DND-41 (cell line): ENCODE results near the gene CAPN15.

Experiments used
- ATAC-seq: fragments of 200-7000 bp; cut with Tn5 transposase; 3 replicates; pipeline ENCODE4 v1.9.1; 2021; ENCODE audit warnings: low read depth; ENCODE audit not compliant: insufficient read depth
- DNase-seq: peaks from one replicate; pipeline ENCODE4 v3.0.0-alpha.2; 2020
- H2AFZ ChIP-seq: 2 replicates; pipeline ENCODE4 v1.6.0; 2012; ENCODE audit warnings: low read depth, low read length
- H3K27ac ChIP-seq: 2 replicates; pipeline ENCODE4 v1.5.1; 2012; ENCODE audit warnings: low read length, inconsistent platforms
- H3K27me3 ChIP-seq: fragments of 200-600 bp; sonication (generic); 2 replicates; pipeline ENCODE4 v1.6.0; 2012; ENCODE audit warnings: low read length, mild to moderate bottlenecking, inconsistent platforms; ENCODE audit not compliant: insufficient read depth, poor library complexity
- H3K36me3 ChIP-seq: 2 replicates; pipeline ENCODE4 v1.5.1; 2012; ENCODE audit warnings: low read length, inconsistent platforms; ENCODE audit not compliant: insufficient read depth
- H3K4me1 ChIP-seq: 2 replicates; pipeline ENCODE4 v1.5.1; 2012; ENCODE audit warnings: mild to moderate bottlenecking, low read length; ENCODE audit not compliant: insufficient read depth
- H3K4me2 ChIP-seq: 2 replicates; pipeline ENCODE4 v1.6.0; 2012; ENCODE audit warnings: mild to moderate bottlenecking, moderate library complexity, low read length, inconsistent platforms; ENCODE audit not compliant: insufficient read depth
- H3K4me3 ChIP-seq, 2 experiments: fragments of 200-600 bp in 1 of 2; shearing (Covaris generic) in 1 of 2; 2 replicates each; pipeline ENCODE4 v1.5.1; 2012 to 2016; ENCODE audit warnings: inconsistent platforms in 2 of 2, low read length in 2 of 2, mild to moderate bottlenecking in 2 of 2, low read depth in 1 of 2, moderate library complexity in 1 of 2
- H3K79me2 ChIP-seq: 2 replicates; pipeline ENCODE4 v1.6.0; 2012; ENCODE audit warnings: low read length, inconsistent platforms; ENCODE audit not compliant: insufficient read depth
- H3K9ac ChIP-seq: 2 replicates; pipeline ENCODE4 v1.6.0; 2012; ENCODE audit warnings: low read depth, mild to moderate bottlenecking, inconsistent platforms, low read length, moderate library complexity
- H3K9me3 ChIP-seq: 2 replicates; pipeline ENCODE4 v1.5.1; 2012; ENCODE audit warnings: low read length, moderate library complexity, mild to moderate bottlenecking, inconsistent platforms; ENCODE audit not compliant: insufficient read depth, severe bottlenecking
- H4K20me1 ChIP-seq: 2 replicates; pipeline ENCODE4 v1.6.0; 2012; ENCODE audit warnings: low read length; ENCODE audit not compliant: insufficient read depth
- CTCF ChIP-seq: IDR thresholded peaks from 2 replicates; pipeline ENCODE4 v1.5.1; 2012; ENCODE audit warnings: borderline replicate concordance, low read length, moderate library complexity, mild to moderate bottlenecking; ENCODE audit not compliant: poor library complexity, severe bottlenecking; ENCODE audit errors: extremely low read depth
- EZH2 ChIP-seq: IDR thresholded peaks from 3 replicates; pipeline ENCODE4 v1.6.1; 2012; ENCODE audit warnings: borderline replicate concordance, low read depth, mild to moderate bottlenecking, moderate library complexity, low read length, inconsistent platforms; ENCODE audit not compliant: severe bottlenecking

Gene CAPN15

DNA sequence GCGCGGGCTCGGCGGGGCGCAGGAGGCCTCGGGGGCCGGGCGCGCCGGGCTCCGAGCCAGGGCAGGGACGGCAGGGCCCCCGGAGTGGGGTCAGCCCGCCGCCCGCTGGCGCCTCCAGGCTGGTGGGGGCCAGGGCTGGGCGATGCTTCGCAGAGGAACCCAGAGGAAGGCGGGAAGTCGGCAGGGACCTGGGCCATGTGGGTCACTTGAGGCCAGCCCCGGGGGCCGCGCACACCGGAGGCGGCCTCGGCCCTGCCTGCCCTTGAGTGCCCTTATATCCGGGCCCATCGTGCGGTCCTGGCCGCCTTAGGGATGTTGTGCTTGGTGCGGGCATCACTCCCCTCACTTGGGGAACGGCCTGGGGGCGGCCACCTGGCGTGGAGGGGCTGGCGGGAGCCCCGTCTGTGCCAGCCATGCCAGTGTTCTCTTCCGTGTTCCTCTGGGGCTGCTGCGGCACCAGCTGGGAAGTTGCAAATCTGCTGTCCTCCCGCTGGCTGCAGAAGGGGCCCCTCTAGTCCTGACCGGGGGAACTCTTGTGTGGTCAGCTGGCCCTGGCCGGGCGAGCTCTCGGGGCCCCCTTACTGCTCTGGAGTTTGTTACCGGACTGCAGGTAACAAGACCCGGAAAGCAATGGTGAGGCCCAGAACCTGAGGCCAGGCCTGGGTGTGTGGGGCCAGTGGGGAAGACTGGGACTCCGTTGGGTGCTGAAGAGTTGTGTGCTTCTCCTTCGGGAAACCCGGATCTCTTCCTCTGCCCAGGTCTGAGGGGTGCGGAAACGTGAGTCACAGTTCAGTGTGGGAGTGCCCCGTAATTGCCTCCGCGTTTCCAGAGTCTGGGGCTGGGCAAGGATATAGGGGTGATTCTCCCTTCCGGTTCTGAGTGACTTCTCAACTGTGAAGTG lies 849 bp downstream of the CAPN15 start:
- H3K27ac ChIP-seq = peak overlapping the region; percentile 65
- H3K9me3 ChIP-seq = no peaks in the 10 kb centered on the region
- peak overlapping the region; percentile 81 for H3K9ac ChIP-seq
- H3K4me2 ChIP-seq = peak overlapping the region; percentile 94
- DNase-seq (peak; percentile 36), ATAC-seq (peak; percentile 6; the same call in 2 of the 3 replicates)
- H3K4me3 ChIP-seq = peak overlapping the region; percentile 58 to 95
- H4K20me1 ChIP-seq = peaks cover 64% of the 10 kb centered on the region
- peaks cover 21% of the 10 kb centered on the region for H3K36me3 ChIP-seq
- peak overlapping the region; percentile 63; the same call in 1 of the 2 replicates for H2AFZ ChIP-seq
- H3K4me1 ChIP-seq = peaks cover 38% of the 10 kb centered on the region
- H3K79me2 ChIP-seq = peaks cover 72% of the 10 kb centered on the region
- TF ChIP-seq CTCF (no peak), EZH2 (no peak)
- H3K27me3 ChIP-seq = no peaks in the 10 kb centered on the region

GRCh38 chr16:529012-529575 lies 1.6 kb downstream of the CAPN15 start:
- Histone ChIP-seq H3K4me2 (peak overlapping the region; percentile 94), H3K4me3 (peak overlapping the region; percentile 58 to 95), H3K79me2 (peaks cover 79% of the 10 kb centered on the region), H2AFZ (0 out of 2 replicates have a peak overlapping the region, but pooled peaks have one; percentile 12), H3K27ac (peak overlapping the region; percentile 65), H4K20me1 (peaks cover 70% of the 10 kb centered on the region), H3K36me3 (peaks cover 21% of the 10 kb centered on the region), H3K9ac (peak overlapping the region; percentile 81), H3K27me3 (no peaks in the 10 kb centered on the region), H3K9me3 (no peaks in the 10 kb centered on the region), H3K4me1 (peaks cover 38% of the 10 kb centered on the region)
- DNase-seq (peak; percentile 48), ATAC-seq (0 out of 3 replicates have a peak, but pooled peaks have one; percentile 16)
- TF ChIP-seq EZH2 (no peak), CTCF (no peak)

DNA sequence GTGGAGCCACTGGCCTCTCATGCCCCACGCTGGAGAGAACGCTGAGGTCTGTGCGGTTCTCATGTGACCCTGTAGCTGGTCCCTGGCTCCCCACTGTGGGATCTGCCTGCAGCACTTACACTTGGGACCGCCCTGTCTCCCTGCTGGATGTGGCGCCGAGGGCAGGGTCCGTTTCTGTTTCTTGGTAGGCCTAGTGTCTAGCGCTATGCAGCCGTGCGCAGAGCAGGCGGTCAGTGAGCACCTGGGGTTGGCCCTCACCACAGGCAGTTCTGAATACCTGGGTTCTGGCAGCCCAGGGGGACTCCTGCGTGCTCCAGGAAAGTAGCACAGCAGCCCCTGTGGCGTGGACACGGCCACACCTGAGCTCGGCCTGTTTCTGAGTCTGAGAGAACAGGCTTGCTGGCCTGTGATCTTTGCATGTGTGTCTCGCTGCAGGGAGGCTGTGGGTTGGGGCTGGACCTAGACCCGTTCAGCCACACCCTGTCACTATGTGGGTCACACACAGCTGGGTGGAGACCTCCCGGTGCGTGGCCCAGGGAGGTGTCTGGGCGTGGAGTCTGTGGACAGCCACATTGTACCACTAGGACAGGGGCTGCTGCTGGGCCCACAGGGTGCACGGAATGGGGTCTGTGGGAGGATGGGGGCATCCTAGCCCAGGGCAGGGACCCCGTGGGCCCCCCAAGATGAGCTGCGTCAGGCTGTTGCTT lies 2.8 kb downstream of the CAPN15 start:
- Histone ChIP-seq H4K20me1 (peaks cover 71% of the 10 kb centered on the region), H3K79me2 (peaks cover 91% of the 10 kb centered on the region), H2AFZ (no peak overlapping the region), H3K4me2 (peak overlapping the region; percentile 94; the same call in 1 of the 2 replicates), H3K36me3 (peaks cover 31% of the 10 kb centered on the region), H3K4me3 (no peak overlapping the region; a peak in 1 of 4 replicates), H3K9ac (peak overlapping the region; percentile 81; the same call in 1 of the 2 replicates), H3K9me3 (no peaks in the 10 kb centered on the region), H3K27me3 (no peaks in the 10 kb centered on the region), H3K4me1 (peaks cover 35% of the 10 kb centered on the region), H3K27ac (no peak overlapping the region)
- no peak for ATAC-seq
- TF ChIP-seq EZH2 = no peak
- no peak for TF ChIP-seq CTCF
- no peak for DNase-seq
